GM10248 (cell line): Measurements from ENCODE around the gene LSMEM2.
A peak's percentile ranks its signal among the peaks of the same experiment; 100 is the strongest.

ENCODE experiments used
- CTCF ChIA-PET: fragments of 300-600 bp; sonication (Branson Sonifier 250); formaldehyde crosslinking; extraction: SDS; loops from one replicate; lab custom pipeline; 2021; ENCODE audit warnings: antibody characterized with exemption; lab: Yijun Ruan, JAX
- POLR2A ChIA-PET: fragments of 350-650 bp; sonication (Branson Sonifier 250); formaldehyde crosslinking; extraction: SDS; loops from one replicate; lab custom pipeline; 2020; ENCODE audit warnings: antibody characterized with exemption; lab: Yijun Ruan, JAX
- DNase-seq: peaks from one replicate; pipeline ENCODE4 v3.0.0; 2012; ENCODE audit errors: extremely low spot score
- TF ChIP-seq, protein P1 (sequence below): IDR thresholded peaks from 2 replicates; pipeline ENCODE4 v1.5.1; 2012; ENCODE audit warnings: mild to moderate bottlenecking, low read depth; ENCODE audit errors: extremely low read depth, missing control alignments, control extremely low read depth

LSMEM2 gene

DNA sequence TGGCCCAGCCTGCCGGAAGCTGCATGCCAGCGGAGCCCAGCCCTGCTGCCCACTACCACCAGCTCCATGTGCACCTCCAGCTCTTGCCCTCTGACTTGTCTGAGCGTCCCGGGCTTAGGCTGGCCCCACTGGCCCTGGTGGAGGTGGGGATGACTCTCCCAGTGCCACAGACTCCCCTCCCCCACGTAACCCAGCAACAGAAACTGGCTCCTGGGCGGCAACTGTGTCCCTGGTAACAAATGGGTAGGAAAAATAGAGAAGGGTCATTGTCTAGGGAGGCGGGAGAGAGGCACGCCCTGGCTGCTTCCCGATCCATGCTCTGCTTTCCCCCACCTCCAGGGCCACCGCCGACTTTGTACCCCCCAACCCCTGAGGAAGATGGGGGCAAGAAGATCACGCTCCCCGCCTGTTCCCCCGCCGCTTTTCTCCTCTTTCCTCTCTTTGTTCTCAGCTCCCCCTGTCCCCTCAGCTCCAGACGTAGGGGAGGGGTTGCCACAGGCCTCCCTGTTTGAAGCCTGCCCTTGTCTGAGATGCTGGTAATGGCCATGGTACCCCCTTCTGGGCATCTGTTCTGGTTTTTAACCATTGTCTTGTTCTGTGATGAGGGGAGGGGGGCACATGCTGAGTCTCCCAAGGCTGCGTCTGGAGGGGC is 20.7 kb upstream of the LSMEM2 start:
- ChIA-PET POLR2A (interaction anchor here (0.6 kb wide), 2 partner anchors 30 to 1818 kb away, joined by 4 to 11 read pairs; partner anchors contain the start of gene CCDC51), CTCF (interaction anchor here (1.0 to 9.4 kb wide), 6 partner anchors 9 to 64 kb away, joined by 3 to 152 read pairs (median 56); partner anchors contain the start of gene SEMA3B)
- no peak for DNase-seq
- TF ChIP-seq, protein P1, sequence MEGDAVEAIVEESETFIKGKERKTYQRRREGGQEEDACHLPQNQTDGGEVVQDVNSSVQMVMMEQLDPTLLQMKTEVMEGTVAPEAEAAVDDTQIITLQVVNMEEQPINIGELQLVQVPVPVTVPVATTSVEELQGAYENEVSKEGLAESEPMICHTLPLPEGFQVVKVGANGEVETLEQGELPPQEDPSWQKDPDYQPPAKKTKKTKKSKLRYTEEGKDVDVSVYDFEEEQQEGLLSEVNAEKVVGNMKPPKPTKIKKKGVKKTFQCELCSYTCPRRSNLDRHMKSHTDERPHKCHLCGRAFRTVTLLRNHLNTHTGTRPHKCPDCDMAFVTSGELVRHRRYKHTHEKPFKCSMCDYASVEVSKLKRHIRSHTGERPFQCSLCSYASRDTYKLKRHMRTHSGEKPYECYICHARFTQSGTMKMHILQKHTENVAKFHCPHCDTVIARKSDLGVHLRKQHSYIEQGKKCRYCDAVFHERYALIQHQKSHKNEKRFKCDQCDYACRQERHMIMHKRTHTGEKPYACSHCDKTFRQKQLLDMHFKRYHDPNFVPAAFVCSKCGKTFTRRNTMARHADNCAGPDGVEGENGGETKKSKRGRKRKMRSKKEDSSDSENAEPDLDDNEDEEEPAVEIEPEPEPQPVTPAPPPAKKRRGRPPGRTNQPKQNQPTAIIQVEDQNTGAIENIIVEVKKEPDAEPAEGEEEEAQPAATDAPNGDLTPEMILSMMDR, result no peak

DNA sequence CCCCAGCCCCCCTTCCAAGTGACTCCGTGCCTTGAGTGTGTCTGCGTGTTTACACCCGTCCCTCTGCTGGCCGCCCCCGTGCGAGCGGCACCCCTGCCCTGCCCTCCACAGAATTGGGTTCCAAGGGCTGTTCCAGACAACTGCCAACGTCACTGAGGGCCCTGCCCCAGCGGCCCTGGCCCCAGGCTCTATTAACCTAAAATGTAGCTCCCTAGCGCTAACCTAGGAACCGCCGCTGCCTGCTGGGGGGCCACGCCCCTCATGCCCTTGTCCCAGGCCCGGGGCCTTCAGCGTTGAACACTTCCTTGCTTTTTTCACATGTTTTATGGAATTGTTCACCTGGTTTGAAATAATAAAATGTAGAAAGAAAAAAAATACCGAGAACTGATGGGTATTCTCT is 19.9 kb upstream of the LSMEM2 start:
- no peak for DNase-seq
- ChIA-PET CTCF (interaction anchor here (0.9 to 9.4 kb wide), 15 partner anchors 8 to 139 kb away, joined by 3 to 152 read pairs (median 7); partner anchors contain the start of genes GNAT1 and SEMA3B), POLR2A (interaction anchor here (0.5 to 0.6 kb wide), 3 partner anchors 31 to 1819 kb away, joined by 4 to 11 read pairs (median 8); partner anchors contain the start of genes CCDC51 and DCAF1)
- TF ChIP-seq, protein P1, result no peak

DNA sequence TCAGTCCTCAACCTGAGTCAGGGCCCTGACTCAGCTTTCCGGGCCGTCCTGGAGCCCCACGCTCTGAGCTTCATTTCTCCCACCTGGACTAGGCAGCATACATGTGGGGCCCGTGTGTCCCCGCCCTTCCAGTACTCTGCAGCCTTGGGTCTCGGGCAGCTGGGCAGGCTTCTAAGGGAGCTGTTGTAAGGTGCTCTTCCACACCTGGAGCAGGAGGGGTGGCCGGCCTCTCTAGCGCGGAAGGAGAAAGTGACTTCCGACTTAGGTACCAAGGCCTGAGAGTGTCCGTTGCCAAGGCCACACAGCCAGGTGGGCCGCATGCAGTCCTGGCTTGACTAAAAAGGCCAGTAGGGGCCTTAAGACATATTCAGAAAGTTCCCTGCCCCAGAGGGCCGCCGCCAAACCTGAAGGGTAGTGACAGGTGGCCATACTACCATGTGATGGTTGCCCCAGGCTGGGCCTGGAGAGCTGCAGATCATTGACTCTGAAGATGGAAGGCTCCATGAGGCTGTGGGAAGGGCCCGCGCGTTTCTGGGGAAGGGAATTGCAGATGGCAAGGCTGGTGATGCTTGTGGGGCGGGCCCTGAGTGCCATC is 19.4 kb upstream of the LSMEM2 start:
- no peak for DNase-seq
- POLR2A ChIA-PET, result interaction anchor here (1.5 kb wide), 1 partner anchor 8 kb away, joined by 3 read pairs; no protein-coding TSS in a partner anchor
- CTCF ChIA-PET, result interaction anchor here (0.7 to 9.4 kb wide), 24 partner anchors 8 to 140 kb away, joined by 3 to 152 read pairs (median 4); partner anchors contain the start of genes GNAI2, GNAT1 and SEMA3B
- TF ChIP-seq, protein P1, result no peak

DNA sequence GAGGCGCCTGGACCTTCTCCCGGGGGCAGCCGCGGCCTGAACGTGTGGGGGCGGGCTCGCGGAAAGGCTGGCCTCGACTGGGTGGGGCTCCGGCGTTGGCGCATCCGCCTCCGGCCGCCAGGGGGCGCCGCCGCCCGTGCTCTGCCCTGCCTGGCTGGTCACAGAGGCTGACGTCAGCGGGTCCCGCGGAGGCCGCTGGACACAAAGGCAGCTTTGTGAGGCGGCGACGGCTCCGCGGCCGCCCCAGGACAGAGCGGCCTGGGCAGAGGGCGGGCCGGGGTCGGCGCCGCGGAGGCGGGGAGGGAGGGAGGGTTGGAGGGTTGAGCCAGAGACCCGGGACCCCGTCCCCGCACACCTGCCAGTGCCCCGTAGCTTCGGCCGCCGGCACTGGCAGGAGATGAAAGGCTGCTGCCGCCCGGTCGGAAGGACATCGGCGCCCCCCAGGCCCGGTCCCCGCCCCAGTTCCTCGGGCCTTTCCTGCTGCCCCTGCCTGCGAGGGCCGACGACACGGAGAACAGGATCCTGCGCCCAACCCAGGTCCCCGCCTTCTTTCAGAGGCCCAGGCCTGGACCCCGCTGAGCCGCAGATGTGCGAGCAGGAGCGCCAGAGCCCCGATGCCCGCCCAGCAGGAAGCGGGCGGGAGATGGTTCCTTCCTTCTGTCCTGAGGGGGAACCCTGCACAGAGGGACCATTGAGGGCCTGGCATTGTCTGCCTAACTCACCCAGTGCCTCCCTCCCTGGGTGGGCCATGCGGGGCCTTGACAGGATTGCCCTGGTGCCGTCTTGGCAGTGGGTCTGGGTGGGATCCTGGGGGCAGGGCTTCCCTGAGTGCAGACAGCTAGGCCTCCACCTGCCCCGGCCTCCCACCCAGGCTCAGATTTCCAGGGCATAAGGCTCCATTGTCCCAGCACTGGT is 18.6 kb upstream of the LSMEM2 start:
- ChIA-PET POLR2A (interaction anchor here (1.5 kb wide), 1 partner anchor 9 kb away, joined by 3 read pairs; no protein-coding TSS in a partner anchor), CTCF (interaction anchor here (0.6 to 9.4 kb wide), 28 partner anchors 8 to 140 kb away, joined by 3 to 152 read pairs (median 4); partner anchors contain the start of genes GNAI2, GNAT1, HYAL3 and LSMEM2)
- TF ChIP-seq, protein P1, result peak; percentile 99
- DNase-seq, result peak; percentile 98

DNA sequence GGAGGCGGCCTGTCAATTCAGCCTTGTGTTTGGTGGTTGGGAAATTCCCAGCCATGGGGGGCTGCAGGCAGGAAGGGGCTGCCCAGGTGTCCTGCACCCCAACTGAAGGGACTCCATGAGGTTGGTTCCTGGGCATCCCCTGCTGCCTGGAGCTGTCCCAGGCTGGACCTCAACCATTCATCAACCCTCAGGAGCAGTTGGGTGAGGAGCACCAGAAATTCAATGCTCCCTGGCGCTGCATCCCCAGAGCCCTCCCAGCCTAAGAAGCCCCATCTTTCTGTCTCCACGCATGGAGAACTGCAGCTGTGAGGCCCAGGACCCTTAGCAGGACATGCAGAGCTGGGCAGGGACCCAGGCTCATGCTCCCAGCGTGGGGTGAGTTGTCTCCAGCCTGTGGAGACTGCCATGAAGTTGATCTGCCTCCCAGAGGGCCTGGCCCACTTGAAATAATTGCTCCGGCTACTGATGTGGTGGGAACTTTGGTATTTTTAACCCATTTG is 17.9 kb upstream of the LSMEM2 start:
- DNase-seq, result no peak
- ChIA-PET POLR2A (no interaction called here), CTCF (interaction anchor here (0.8 to 9.4 kb wide), 11 partner anchors 9 to 146 kb away, joined by 3 to 152 read pairs (median 6); partner anchors contain the start of genes GNAT1, HYAL3, LSMEM2 and NAA80)
- TF ChIP-seq, protein P1, result no peak
